Endothelial cell of umbilical vein (primary cell): ENCODE results near the gene RNF169. TPM values are rescaled to one million over a fixed set of nuclear protein-coding genes. Genes with fewer than 3 reads are reported as not detected.

ENCODE experiments used
- BruUV-seq: library from RNA; stranded (reverse); fragments of 400-500 nt; replicated peaks from 2 replicates; lab custom pipeline; 2021; lab: Mats Ljungman, UMichigan
- CTCF ChIA-PET: fragments of 300-600, 350-600 bp; sonication (Branson Sonifier 250); formaldehyde crosslinking; loops from one replicate; lab custom pipeline; 2021; ENCODE audit warnings: antibody characterized with exemption, inconsistent platforms; lab: Charles Lee
- POLR2A ChIA-PET: fragments of 300-600, 350-600 bp; sonication (Branson Sonifier 250); formaldehyde crosslinking; loops from one replicate; lab custom pipeline; 2021; ENCODE audit warnings: antibody characterized with exemption, inconsistent platforms; lab: Charles Lee
- DNase-seq: peaks from one replicate; pipeline ENCODE4 v3.0.0-alpha.2; 2011; ENCODE audit warnings: low read depth, low spot score
- FAIRE-seq: peaks from 2 replicates; lab custom pipeline; 2011; peaks lifted over from hg19 to GRCh38; lab: Jason Lieb, UNC
- H2AFZ ChIP-seq: 2 replicates; pipeline ENCODE4 v1.6.0; 2012; ENCODE audit warnings: low read depth, low read length, control low read depth, inconsistent platforms
- H3K27ac ChIP-seq: 2 replicates; pipeline ENCODE4 v1.5.1; 2011; ENCODE audit warnings: low read depth, mild to moderate bottlenecking, control low read depth, low read length, moderate library complexity; ENCODE audit not compliant: insufficient read depth
- H3K27me3 ChIP-seq, 2 experiments: 2 replicates each; pipeline versions ENCODE4 v1.6.0 to v1.6.1; 2011; ENCODE audit warnings: low read length in 2 of 2, mixed read lengths in 1 of 2; ENCODE audit not compliant: control insufficient read depth in 2 of 2, insufficient read depth in 2 of 2
- H3K36me3 ChIP-seq, 2 experiments: 2 replicates in 1 of 2; 3 replicates in 1 of 2; pipeline ENCODE4 v1.5.1; 2011; ENCODE audit warnings: low read length in 2 of 2, mild to moderate bottlenecking in 1 of 2, moderate library complexity in 1 of 2; ENCODE audit not compliant: control insufficient read depth in 2 of 2, insufficient read depth in 2 of 2; ENCODE audit errors: extremely low read depth in 1 of 2
- H3K4me1 ChIP-seq: 3 replicates; pipeline ENCODE4 v1.5.1; 2011; ENCODE audit warnings: mild to moderate bottlenecking, low read length; ENCODE audit not compliant: control insufficient read depth, insufficient read depth; ENCODE audit errors: extremely low read depth
- H3K4me2 ChIP-seq: 2 replicates; pipeline ENCODE4 v1.6.1; 2011; ENCODE audit warnings: low read length, control low read depth, mixed read lengths; ENCODE audit not compliant: insufficient read depth
- H3K4me3 ChIP-seq, 3 experiments: fragments of 200-600 bp in 1 of 3; sonication (generic), shearing (Covaris generic) in 1 of 3; replicated peaks in 1 of 3; 2 replicates each; pipeline ENCODE4 v1.5.1; 2011 to 2016; ENCODE audit warnings: control low read depth in 3 of 3, low read length in 3 of 3, mild to moderate bottlenecking in 2 of 3, inconsistent platforms in 1 of 3, low read depth in 1 of 3, moderate library complexity in 1 of 3; ENCODE audit not compliant: insufficient read depth in 1 of 3
- H3K79me2 ChIP-seq: 2 replicates; pipeline ENCODE4 v1.6.0; 2012; ENCODE audit warnings: low read length, inconsistent platforms; ENCODE audit not compliant: control insufficient read depth, insufficient read depth
- H3K9ac ChIP-seq: replicated peaks from 2 replicates; pipeline ENCODE3; 2011; ENCODE audit warnings: low read length, control low read depth; ENCODE audit not compliant: insufficient read depth; ENCODE audit errors: extremely low read depth
- H3K9me1 ChIP-seq: replicated peaks from 3 replicates; pipeline ENCODE4 v1.6.0; 2011; ENCODE audit warnings: mild to moderate bottlenecking, low read length; ENCODE audit not compliant: control insufficient read depth, insufficient read depth; ENCODE audit errors: extremely low read depth
- H3K9me3 ChIP-seq: replicated peaks from 2 replicates; pipeline ENCODE4 v1.5.1; 2012; ENCODE audit warnings: low read length, inconsistent platforms; ENCODE audit not compliant: control insufficient read depth, insufficient read depth
- H4K20me1 ChIP-seq: replicated peaks from 2 replicates; pipeline ENCODE3; 2011; ENCODE audit warnings: mild to moderate bottlenecking, low read length; ENCODE audit not compliant: control insufficient read depth, insufficient read depth; ENCODE audit errors: extremely low read depth
- EZH2 ChIP-seq: IDR thresholded peaks from 2 replicates; pipeline ENCODE4 v1.6.1; 2012; ENCODE audit warnings: borderline replicate concordance, low read depth, mild to moderate bottlenecking, moderate library complexity, low read length, inconsistent platforms; ENCODE audit not compliant: severe bottlenecking
- FOS ChIP-seq: IDR thresholded peaks from 2 replicates; pipeline ENCODE4 v1.6.1; 2011; ENCODE audit warnings: mild to moderate bottlenecking, low read length, moderate library complexity, borderline replicate concordance; ENCODE audit not compliant: insufficient read depth
- GATA2 ChIP-seq: IDR thresholded peaks from 2 replicates; pipeline ENCODE4 v1.7.0; 2011; ENCODE audit warnings: low read depth, mild to moderate bottlenecking, moderate library complexity, mixed read lengths, low read length; ENCODE audit not compliant: insufficient read length, insufficient read depth
- JUN ChIP-seq: IDR thresholded peaks from 2 replicates; pipeline ENCODE4 v1.6.1; 2011; ENCODE audit warnings: borderline replicate concordance, low read depth; ENCODE audit not compliant: insufficient read length, insufficient read depth
- MYC ChIP-seq: IDR thresholded peaks from one replicate; pipeline ENCODE4 v1.6.1; 2011; ENCODE audit warnings: mild to moderate bottlenecking, low read depth, low read length
- POLR2A ChIP-seq: IDR thresholded peaks from 2 replicates; pipeline ENCODE4 v1.6.1; 2012; ENCODE audit warnings: low read depth, mild to moderate bottlenecking, control low read depth, low read length
- POLR2AphosphoS5 ChIP-seq: IDR thresholded peaks from 2 replicates; pipeline ENCODE4 v1.6.1; 2012; ENCODE audit warnings: low read depth, mild to moderate bottlenecking, control low read depth, low read length, moderate library complexity; ENCODE audit not compliant: insufficient read depth
- dilution Hi-C: fragments of 300-500 bp; cut with MboI; formaldehyde crosslinking; loops from one replicate; pipeline ENCODE4 v1.15.0; 2019; ENCODE audit warnings: low sequenced_read_pairs; ENCODE audit not compliant: extremely low pct_ligation_motif_present
- intact Hi-C: fragments of 100-400 bp; cut with micrococcal nuclease; formaldehyde crosslinking; loops from one replicate; pipeline ENCODE4 v1.10.0; 2022
- polyA plus RNA-seq, 4 experiments: library from polyadenylated mRNA; depleted of rRNA in 3 of 4; stranded (reverse) in 3 of 4; unstranded in 1 of 4; fragments of >200 nt; gene quantifications; 2 replicates each; pipeline versions ENCODE4 v1.2.1 to v1.2.3, GENCODE V29; 2011 to 2012; ENCODE audit warnings: missing spikeins in 1 of 4
- total RNA-seq: library from RNA; stranded (reverse); gene quantifications from 2 replicates; pipeline ENCODE4 v1.2.3, GENCODE V29; 2021
- TF ChIP-seq, protein P1 (sequence below): IDR thresholded peaks from 2 replicates; pipeline ENCODE4 v1.6.1; 2011; ENCODE audit not compliant: insufficient read depth, insufficient read length
- TF ChIP-seq, protein P2 (sequence below), 2 donors: IDR thresholded peaks; 1 replicate in 1 of 2; 2 replicates in 1 of 2; pipeline ENCODE4 v1.5.1; 2011; ENCODE audit warnings: low read length in 2 of 2, mild to moderate bottlenecking in 2 of 2, moderate library complexity in 2 of 2, control low read depth in 1 of 2, inconsistent platforms in 1 of 2, low read depth in 1 of 2; ENCODE audit not compliant: insufficient read depth in 1 of 2; ENCODE audit errors: extremely low read depth in 1 of 2

RNF169 gene
- total and polyA plus RNA-seq, 2 donors (not counting 3 experiments of a cell fraction or from before 2014, with no cell fraction given) = 5.8 to 21.3 TPM

- dilution Hi-C loops = no loop called here
- ChIA-PET CTCF (interaction anchor here (1.1 to 2.8 kb wide), 3 partner anchors 11 to 45 kb away, joined by 3 to 11 read pairs (median 7); no protein-coding TSS in a partner anchor), POLR2A (no interaction called here)
- no peak overlapping the region for H2AFZ ChIP-seq
- H3K9ac ChIP-seq = no peak overlapping the region
- no peak overlapping the region for H3K4me3 ChIP-seq
- no peak for DNase-seq
- H3K4me2 ChIP-seq = peak overlapping the region; percentile 76
- no peaks in the 10 kb centered on the region for H3K9me3 ChIP-seq
- intact Hi-C loops = loop anchor here (5.0 kb wide), 1 partner anchor 38 kb away; no protein-coding TSS in a partner anchor
- peaks cover 62% of the 10 kb centered on the region for H3K79me2 ChIP-seq
- no peaks in the 10 kb centered on the region for H3K9me1 ChIP-seq
- no peaks in the 10 kb centered on the region for H3K36me3 ChIP-seq
- H3K4me1 ChIP-seq = peaks cover 27% of the 10 kb centered on the region
- H3K27me3 ChIP-seq = no peaks in the 10 kb centered on the region
- TF ChIP-seq POLR2A (no peak), EZH2 (no peak), MYC (no peak), JUN (no peak)
- H4K20me1 ChIP-seq = no peaks in the 10 kb centered on the region
- BruUV-seq = no TSS peak
- H3K27ac ChIP-seq = no peak overlapping the region
- no peak for FAIRE-seq
These were observed 35.6 kb downstream of the RNF169 start for GRCh38 chr11:74784234-74784633.

GRCh38 chr11:74784726-74785125 is 36.1 kb downstream of the RNF169 start:
- peaks cover 0 to 1% of the 10 kb centered on the region in 2 experiments for H3K36me3 ChIP-seq
- ChIA-PET POLR2A (no interaction called here), CTCF (interaction anchor here (1.1 to 2.8 kb wide), 3 partner anchors 12 to 62 kb away, joined by 3 to 11 read pairs (median 5); no protein-coding TSS in a partner anchor)
- no peaks in the 10 kb centered on the region for H3K9me3 ChIP-seq
- intact Hi-C loops = loop anchor here (5.0 kb wide), 1 partner anchor 38 kb away; no protein-coding TSS in a partner anchor
- TF ChIP-seq EZH2 = no peak
- no peak for TF ChIP-seq GATA2
- no peak for TF ChIP-seq POLR2A
- no peak for TF ChIP-seq JUN
- TF ChIP-seq FOS = no peak
- TF ChIP-seq MYC = no peak
- TF ChIP-seq POLR2AphosphoS5 = no peak
- TF ChIP-seq, protein P1, sequence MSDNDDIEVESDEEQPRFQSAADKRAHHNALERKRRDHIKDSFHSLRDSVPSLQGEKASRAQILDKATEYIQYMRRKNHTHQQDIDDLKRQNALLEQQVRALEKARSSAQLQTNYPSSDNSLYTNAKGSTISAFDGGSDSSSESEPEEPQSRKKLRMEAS = no peak
- TF ChIP-seq, protein P2, sequence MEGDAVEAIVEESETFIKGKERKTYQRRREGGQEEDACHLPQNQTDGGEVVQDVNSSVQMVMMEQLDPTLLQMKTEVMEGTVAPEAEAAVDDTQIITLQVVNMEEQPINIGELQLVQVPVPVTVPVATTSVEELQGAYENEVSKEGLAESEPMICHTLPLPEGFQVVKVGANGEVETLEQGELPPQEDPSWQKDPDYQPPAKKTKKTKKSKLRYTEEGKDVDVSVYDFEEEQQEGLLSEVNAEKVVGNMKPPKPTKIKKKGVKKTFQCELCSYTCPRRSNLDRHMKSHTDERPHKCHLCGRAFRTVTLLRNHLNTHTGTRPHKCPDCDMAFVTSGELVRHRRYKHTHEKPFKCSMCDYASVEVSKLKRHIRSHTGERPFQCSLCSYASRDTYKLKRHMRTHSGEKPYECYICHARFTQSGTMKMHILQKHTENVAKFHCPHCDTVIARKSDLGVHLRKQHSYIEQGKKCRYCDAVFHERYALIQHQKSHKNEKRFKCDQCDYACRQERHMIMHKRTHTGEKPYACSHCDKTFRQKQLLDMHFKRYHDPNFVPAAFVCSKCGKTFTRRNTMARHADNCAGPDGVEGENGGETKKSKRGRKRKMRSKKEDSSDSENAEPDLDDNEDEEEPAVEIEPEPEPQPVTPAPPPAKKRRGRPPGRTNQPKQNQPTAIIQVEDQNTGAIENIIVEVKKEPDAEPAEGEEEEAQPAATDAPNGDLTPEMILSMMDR (IDR thresholded peaks at IDR 0.05; ENCODE audit: extremely low read depth in 1 of 2, insufficient read depth in 1 of 2, low read depth in 1 of 2, low read length in 2 of 2) = no peak
- H3K27me3 ChIP-seq = no peaks in the 10 kb centered on the region
- no peak for DNase-seq
- H4K20me1 ChIP-seq = no peaks in the 10 kb centered on the region
- H2AFZ ChIP-seq = no peak overlapping the region
- no peak overlapping the region for H3K27ac ChIP-seq
- peaks cover 59% of the 10 kb centered on the region for H3K79me2 ChIP-seq
- BruUV-seq = no TSS peak
- FAIRE-seq = no peak
- H3K4me1 ChIP-seq = peaks cover 27% of the 10 kb centered on the region
- H3K4me2 ChIP-seq = no peak overlapping the region
- dilution Hi-C loops = no loop called here
- no peaks in the 10 kb centered on the region for H3K9me1 ChIP-seq
- H3K9ac ChIP-seq = no peak overlapping the region
- no peak overlapping the region for H3K4me3 ChIP-seq
